Keratinocyte (primary cell): ENCODE measurements around the gene BBOX1. TPM values are rescaled to one million over a fixed set of nuclear protein-coding genes. Genes with fewer than 3 reads are reported as not detected.

Source experiments
- DNase-seq: peaks from one replicate; pipeline ENCODE4 v3.0.0-alpha.2; 2011; ENCODE audit warnings: low read depth, missing footprints, low spot score
- FAIRE-seq: peaks from 2 replicates; lab custom pipeline; 2011; peaks lifted over from hg19 to GRCh38; lab: Jason Lieb, UNC
- H2AFZ ChIP-seq: 2 replicates; pipeline ENCODE4 v1.6.0; 2012; ENCODE audit warnings: low read length, control low read depth, inconsistent platforms; ENCODE audit not compliant: control insufficient read depth
- H3K27ac ChIP-seq: 2 replicates; pipeline ENCODE4 v1.5.1; 2011; ENCODE audit warnings: low read length; ENCODE audit not compliant: control insufficient read depth, insufficient read depth
- H3K27me3 ChIP-seq: 3 replicates; pipeline ENCODE4 v1.6.0; 2011; ENCODE audit warnings: low read length; ENCODE audit not compliant: control insufficient read depth, insufficient read depth; ENCODE audit errors: extremely low read depth
- H3K36me3 ChIP-seq, 2 experiments: 2 replicates in 1 of 2; 3 replicates in 1 of 2; pipeline ENCODE4 v1.5.1; 2011; ENCODE audit warnings: low read length in 2 of 2, mild to moderate bottlenecking in 1 of 2; ENCODE audit not compliant: control insufficient read depth in 2 of 2, insufficient read depth in 2 of 2; ENCODE audit errors: extremely low read depth in 1 of 2
- H3K4me1 ChIP-seq: 3 replicates; pipeline ENCODE4 v1.5.1; 2011; ENCODE audit warnings: low read length; ENCODE audit not compliant: control insufficient read depth, insufficient read depth; ENCODE audit errors: extremely low read depth
- H3K4me2 ChIP-seq: 3 replicates; pipeline ENCODE4 v1.6.0; 2011; ENCODE audit warnings: low read depth, low read length; ENCODE audit not compliant: control insufficient read depth, insufficient read depth; ENCODE audit errors: extremely low read depth
- H3K4me3 ChIP-seq, 3 experiments: fragments of 200-600 bp in 1 of 3; sonication (generic) in 1 of 3; 2 replicates in 2 of 3; 3 replicates in 1 of 3; pipeline ENCODE4 v1.5.1; 2011 to 2016; ENCODE audit warnings: low read length in 3 of 3, mild to moderate bottlenecking in 3 of 3, control low read depth in 2 of 3, inconsistent platforms in 1 of 3, low read depth in 1 of 3, mixed read lengths in 1 of 3, mixed run types in 1 of 3, moderate library complexity in 1 of 3; ENCODE audit not compliant: control insufficient read depth in 2 of 3, insufficient read depth in 2 of 3; ENCODE audit errors: extremely low read depth in 1 of 3
- H3K79me2 ChIP-seq: 2 replicates; pipeline ENCODE4 v1.6.0; 2012; ENCODE audit warnings: low read length; ENCODE audit not compliant: control insufficient read depth, insufficient read depth
- H3K9ac ChIP-seq: 3 replicates; pipeline ENCODE4 v1.6.0; 2011; ENCODE audit warnings: low read length; ENCODE audit not compliant: control insufficient read depth, insufficient read depth; ENCODE audit errors: extremely low read depth
- H3K9me1 ChIP-seq: 3 replicates; pipeline ENCODE4 v1.6.0; 2011; ENCODE audit warnings: low read length; ENCODE audit not compliant: control insufficient read depth, insufficient read depth; ENCODE audit errors: extremely low read depth
- H3K9me3 ChIP-seq: 2 replicates; pipeline ENCODE4 v1.5.1; 2012; ENCODE audit warnings: low read depth, low read length; ENCODE audit not compliant: control insufficient read depth
- H4K20me1 ChIP-seq: 3 replicates; pipeline ENCODE4 v1.6.0; 2011; ENCODE audit warnings: low read length; ENCODE audit not compliant: control insufficient read depth, insufficient read depth; ENCODE audit errors: extremely low read depth
- EZH2 ChIP-seq: IDR thresholded peaks from one replicate; pipeline ENCODE4 v1.6.1; 2012; ENCODE audit warnings: inconsistent platforms, mild to moderate bottlenecking, low read length, moderate library complexity
- dilution Hi-C: fragments of 300-500 bp; cut with MboI; formaldehyde crosslinking; loops from one replicate; pipeline ENCODE4 v1.7.0; 2020; ENCODE audit warnings: low sequenced_read_pairs; ENCODE audit not compliant: extremely low pct_ligation_motif_present
- polyA plus RNA-seq, 5 experiments: library from polyadenylated mRNA; depleted of rRNA in 3 of 5; stranded (reverse) in 3 of 5; stranded (forward) in 1 of 5; unstranded in 1 of 5; fragments of >200 nt; gene quantifications; 1 replicate in 1 of 5; 2 replicates in 3 of 5; 3 replicates in 1 of 5; pipeline versions ENCODE4 v1.2.1 to v1.2.3, GENCODE V29; 2011 to 2012; ENCODE audit warnings: missing spikeins in 2 of 5, low read depth in 1 of 5, low replicate concordance in 1 of 5
- TF ChIP-seq, protein P1 (sequence below), 3 experiments: IDR thresholded peaks in 1 of 3; conservative IDR thresholded peaks in 1 of 3; optimal IDR thresholded peaks in 1 of 3; 2 replicates in 2 of 3; 3 replicates in 1 of 3; pipeline versions ENCODE3 to v1.5.1; 2011; ENCODE audit warnings: low read length in 3 of 3, mild to moderate bottlenecking in 3 of 3, moderate library complexity in 2 of 3, control low read depth in 1 of 3, inconsistent platforms in 1 of 3; ENCODE audit not compliant: insufficient read depth in 2 of 3; ENCODE audit errors: extremely low read depth in 1 of 3

The BBOX1 gene
- polyA plus RNA-seq, 1 donor (not counting 4 experiments of a cell fraction or from before 2014, with no cell fraction given): 2.4 TPM

DNA sequence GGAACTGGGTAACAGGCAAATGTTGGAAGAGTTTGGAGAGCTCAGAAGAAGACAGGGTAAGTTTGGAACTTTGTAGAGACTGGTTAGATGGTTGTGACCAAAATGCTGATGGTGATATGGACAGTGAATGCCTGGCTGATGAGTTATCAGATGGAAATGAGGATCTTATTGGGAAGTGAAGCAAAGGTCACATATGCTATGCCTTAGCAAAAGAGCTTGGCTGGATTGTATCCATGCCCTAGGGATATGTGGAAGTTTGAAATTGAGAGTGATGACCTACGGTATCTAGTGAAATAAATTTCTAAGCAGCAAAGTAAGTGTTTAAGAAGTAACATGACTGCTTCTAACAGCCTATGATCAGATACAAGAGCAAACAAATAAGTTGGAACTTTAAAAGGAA lies 17.8 kb downstream of the BBOX1 start:
- Histone ChIP-seq H2AFZ (no peak overlapping the region), H4K20me1 (no peaks in the 10 kb centered on the region), H3K9me1 (no peaks in the 10 kb centered on the region), H3K9me3 (no peaks in the 10 kb centered on the region), H3K27ac (no peak overlapping the region), H3K36me3 (no peaks in the 10 kb centered on the region), H3K4me3 (no peak overlapping the region), H3K4me1 (no peaks in the 10 kb centered on the region), H3K27me3 (no peaks in the 10 kb centered on the region), H3K79me2 (no peaks in the 10 kb centered on the region), H3K9ac (no peak overlapping the region), H3K4me2 (no peak overlapping the region)
- DNase-seq (no peak), FAIRE-seq (no peak)
- dilution Hi-C loops: no loop called here
- no peak for TF ChIP-seq EZH2
- TF ChIP-seq, protein P1, sequence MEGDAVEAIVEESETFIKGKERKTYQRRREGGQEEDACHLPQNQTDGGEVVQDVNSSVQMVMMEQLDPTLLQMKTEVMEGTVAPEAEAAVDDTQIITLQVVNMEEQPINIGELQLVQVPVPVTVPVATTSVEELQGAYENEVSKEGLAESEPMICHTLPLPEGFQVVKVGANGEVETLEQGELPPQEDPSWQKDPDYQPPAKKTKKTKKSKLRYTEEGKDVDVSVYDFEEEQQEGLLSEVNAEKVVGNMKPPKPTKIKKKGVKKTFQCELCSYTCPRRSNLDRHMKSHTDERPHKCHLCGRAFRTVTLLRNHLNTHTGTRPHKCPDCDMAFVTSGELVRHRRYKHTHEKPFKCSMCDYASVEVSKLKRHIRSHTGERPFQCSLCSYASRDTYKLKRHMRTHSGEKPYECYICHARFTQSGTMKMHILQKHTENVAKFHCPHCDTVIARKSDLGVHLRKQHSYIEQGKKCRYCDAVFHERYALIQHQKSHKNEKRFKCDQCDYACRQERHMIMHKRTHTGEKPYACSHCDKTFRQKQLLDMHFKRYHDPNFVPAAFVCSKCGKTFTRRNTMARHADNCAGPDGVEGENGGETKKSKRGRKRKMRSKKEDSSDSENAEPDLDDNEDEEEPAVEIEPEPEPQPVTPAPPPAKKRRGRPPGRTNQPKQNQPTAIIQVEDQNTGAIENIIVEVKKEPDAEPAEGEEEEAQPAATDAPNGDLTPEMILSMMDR (optimal IDR thresholded peaks at IDR 0.05 in 1 of 3, IDR thresholded peaks at IDR 0.05 in 1 of 3, conservative IDR thresholded peaks at IDR 0.05 in 1 of 3; ENCODE audit: extremely low read depth in 1 of 3, insufficient read depth in 2 of 3, low read length in 3 of 3): no peak

DNA sequence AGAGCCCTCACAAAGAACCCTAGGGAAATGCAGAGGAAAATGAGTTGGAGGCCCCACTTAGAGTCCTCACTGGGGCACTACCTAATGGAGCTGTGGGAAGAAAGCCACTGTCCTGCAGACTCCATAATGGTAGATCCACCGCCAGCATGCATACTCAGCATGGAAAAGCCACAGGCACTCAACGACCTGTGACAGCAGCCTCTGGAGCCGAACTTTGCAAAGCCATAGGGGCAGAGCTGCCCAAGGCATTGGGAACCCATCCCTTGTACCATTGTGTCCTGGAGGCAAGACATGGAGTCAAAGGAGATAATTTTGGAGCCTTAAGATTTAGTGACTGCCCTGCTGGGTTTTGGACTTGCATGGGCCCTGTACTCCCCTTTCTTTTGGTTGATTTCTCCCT lies 18.8 kb downstream of the BBOX1 start:
- Histone ChIP-seq H3K36me3 (no peaks in the 10 kb centered on the region), H4K20me1 (no peaks in the 10 kb centered on the region), H3K4me1 (no peaks in the 10 kb centered on the region), H3K4me2 (no peak overlapping the region), H3K79me2 (no peaks in the 10 kb centered on the region), H3K4me3 (no peak overlapping the region), H3K9ac (no peak overlapping the region), H3K27ac (no peak overlapping the region), H3K9me3 (no peaks in the 10 kb centered on the region), H3K9me1 (no peaks in the 10 kb centered on the region), H2AFZ (no peak overlapping the region), H3K27me3 (no peaks in the 10 kb centered on the region)
- no peak for FAIRE-seq
- no peak for TF ChIP-seq EZH2
- TF ChIP-seq, protein P1 (optimal IDR thresholded peaks at IDR 0.05 in 1 of 3, IDR thresholded peaks at IDR 0.05 in 1 of 3, conservative IDR thresholded peaks at IDR 0.05 in 1 of 3; ENCODE audit: extremely low read depth in 1 of 3, insufficient read depth in 2 of 3, low read length in 3 of 3): no peak
- dilution Hi-C loops: no loop called here
- DNase-seq: no peak
